Measurements from ENCODE around the gene SHF.

SHF gene

GRCh38 chr15:45166834-45167630, 20.7 kb downstream of the SHF start:
- peaks cover 25% of the 10 kb centered on the region for H3K4me1 ChIP-seq (ENCODE audit: insufficient read depth, low read length)
- peaks cover 7% of the 10 kb centered on the region; the same call in 1 of the 2 replicates for H3K36me3 ChIP-seq (ENCODE audit: insufficient read depth, low read depth, low read length)
- peak overlapping the region; percentile 84 for H3K9ac ChIP-seq (ENCODE audit: low read depth, low read length)
- H3K9me3 ChIP-seq (ENCODE audit: insufficient read depth, low read depth, low read length): no peaks in the 10 kb centered on the region
- H3K4me3 ChIP-seq (ENCODE audit: low read length): peak overlapping the region; percentile 83
- peak overlapping the region; percentile 5 for H3K27ac ChIP-seq (ENCODE audit: low read length)
- no peaks in the 10 kb centered on the region for H3K27me3 ChIP-seq (ENCODE audit: insufficient read depth, low read length)

DNA sequence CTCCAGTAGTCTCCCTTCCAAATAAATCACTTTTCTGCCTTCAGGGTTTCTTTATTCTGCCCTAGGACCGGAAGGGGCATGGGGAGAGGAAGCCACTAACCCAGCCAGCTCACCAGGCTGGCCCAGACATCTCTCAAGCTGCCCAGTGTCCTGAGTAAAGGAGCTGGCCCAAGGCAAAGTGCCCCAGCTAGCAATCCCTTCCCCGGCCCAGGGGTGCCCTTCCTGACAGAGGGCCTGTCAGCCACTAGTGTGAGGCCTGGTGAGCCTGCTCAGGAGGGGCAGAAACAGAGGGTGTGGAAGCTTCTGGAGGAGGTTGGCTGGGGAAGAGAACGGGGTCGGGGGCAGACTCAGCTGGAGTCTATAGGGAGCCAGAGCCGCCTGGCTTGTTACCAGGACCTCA, 22.2 kb downstream of the SHF start:
- Histone ChIP-seq H3K4me3 (ENCODE audit: low read length) (no peak overlapping the region), H3K27me3 (ENCODE audit: insufficient read depth, low read length) (no peaks in the 10 kb centered on the region), H3K9me3 (ENCODE audit: insufficient read depth, low read depth, low read length) (no peaks in the 10 kb centered on the region), H3K9ac (ENCODE audit: low read depth, low read length) (no peak overlapping the region), H3K27ac (ENCODE audit: low read length) (no peak overlapping the region), H3K4me1 (ENCODE audit: insufficient read depth, low read length) (peaks cover 25% of the 10 kb centered on the region), H3K36me3 (ENCODE audit: insufficient read depth, low read depth, low read length) (no peaks in the 10 kb centered on the region)

- Histone ChIP-seq H3K36me3 (ENCODE audit: insufficient read depth, low read depth, low read length) (no peaks in the 10 kb centered on the region), H3K4me3 (ENCODE audit: low read length) (no peak overlapping the region), H3K27ac (ENCODE audit: low read length) (no peak overlapping the region), H3K4me1 (ENCODE audit: insufficient read depth, low read length) (peaks cover 20% of the 10 kb centered on the region), H3K9ac (ENCODE audit: low read depth, low read length) (no peak overlapping the region), H3K9me3 (ENCODE audit: insufficient read depth, low read depth, low read length) (no peaks in the 10 kb centered on the region), H3K27me3 (ENCODE audit: insufficient read depth, low read length) (no peaks in the 10 kb centered on the region)
These were observed 22.9 kb downstream of the SHF start for GRCh38 chr15:45164914-45165313.

DNA sequence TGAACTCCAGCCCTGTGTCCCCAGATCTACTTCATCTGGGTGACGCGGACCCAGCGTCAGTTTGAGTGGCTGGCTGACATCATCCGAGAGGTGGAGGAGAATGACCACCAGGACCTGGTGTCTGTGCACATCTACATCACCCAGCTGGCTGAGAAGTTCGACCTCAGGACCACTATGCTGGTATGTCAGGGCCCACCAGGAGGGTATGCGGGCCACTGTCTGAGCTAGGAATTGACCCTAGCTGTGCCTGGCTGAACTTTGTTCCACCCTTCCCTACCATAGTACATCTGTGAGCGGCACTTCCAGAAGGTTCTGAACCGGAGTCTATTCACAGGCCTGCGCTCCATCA, 24.3 kb downstream of the SHF start:
- Histone ChIP-seq H3K4me3 (ENCODE audit: low read length) (no peak overlapping the region), H3K9me3 (ENCODE audit: insufficient read depth, low read depth, low read length) (no peaks in the 10 kb centered on the region), H3K27ac (ENCODE audit: low read length) (no peak overlapping the region), H3K27me3 (ENCODE audit: insufficient read depth, low read length) (no peaks in the 10 kb centered on the region), H3K4me1 (ENCODE audit: insufficient read depth, low read length) (peaks cover 7% of the 10 kb centered on the region), H3K9ac (ENCODE audit: low read depth, low read length) (no peak overlapping the region), H3K36me3 (ENCODE audit: insufficient read depth, low read depth, low read length) (no peaks in the 10 kb centered on the region)

- no peaks in the 10 kb centered on the region for H3K9me3 ChIP-seq (ENCODE audit: insufficient read depth, low read depth, low read length)
- no peak overlapping the region for H3K4me3 ChIP-seq (ENCODE audit: low read length)
- no peaks in the 10 kb centered on the region for H3K36me3 ChIP-seq (ENCODE audit: insufficient read depth, low read depth, low read length)
- peaks cover 9% of the 10 kb centered on the region for H3K4me1 ChIP-seq (ENCODE audit: insufficient read depth, low read length)
- no peak overlapping the region for H3K27ac ChIP-seq (ENCODE audit: low read length)
- H3K27me3 ChIP-seq (ENCODE audit: insufficient read depth, low read length): no peaks in the 10 kb centered on the region
- H3K9ac ChIP-seq (ENCODE audit: low read depth, low read length): no peak overlapping the region
These were observed 24.8 kb downstream of the SHF start for GRCh38 chr15:45162771-45163507.

- no peak overlapping the region for H3K27ac ChIP-seq (ENCODE audit: low read length)
- H3K9me3 ChIP-seq (ENCODE audit: insufficient read depth, low read depth, low read length): no peaks in the 10 kb centered on the region
- peaks cover 8% of the 10 kb centered on the region for H3K4me1 ChIP-seq (ENCODE audit: insufficient read depth, low read length)
- H3K27me3 ChIP-seq (ENCODE audit: insufficient read depth, low read length): peaks cover 3% of the 10 kb centered on the region; the same call in 1 of the 2 replicates
- H3K36me3 ChIP-seq (ENCODE audit: insufficient read depth, low read depth, low read length): no peaks in the 10 kb centered on the region
- H3K4me3 ChIP-seq (ENCODE audit: low read length): no peak overlapping the region
- no peak overlapping the region for H3K9ac ChIP-seq (ENCODE audit: low read depth, low read length)
These were observed 26.1 kb downstream of the SHF start for GRCh38 chr15:45161666-45162065.

DNA sequence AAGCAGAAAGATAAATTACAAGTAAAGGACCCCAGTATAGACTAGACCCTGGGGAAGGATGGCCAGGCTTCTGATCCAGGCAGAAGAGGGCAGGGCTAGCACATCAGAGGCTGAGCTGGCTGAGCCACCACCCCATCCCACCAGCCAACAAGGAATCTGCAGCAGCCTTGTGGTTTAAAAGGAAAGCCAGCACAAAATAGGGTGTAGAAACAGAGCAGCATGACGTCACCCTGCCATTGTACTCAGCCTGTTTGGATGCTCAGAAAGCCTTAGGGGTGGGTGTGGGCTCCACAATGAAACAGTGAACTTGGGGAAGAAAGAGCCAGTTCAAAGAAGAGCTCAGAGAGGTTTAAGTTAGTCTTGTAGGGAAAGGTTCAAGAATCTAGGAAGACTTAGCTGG, 29.8 kb downstream of the SHF start:
- no peaks in the 10 kb centered on the region for H3K9me3 ChIP-seq (ENCODE audit: insufficient read depth, low read depth, low read length)
- no peak overlapping the region for H3K9ac ChIP-seq (ENCODE audit: low read depth, low read length)
- H3K36me3 ChIP-seq (ENCODE audit: insufficient read depth, low read depth, low read length): no peaks in the 10 kb centered on the region
- no peak overlapping the region for H3K27ac ChIP-seq (ENCODE audit: low read length)
- H3K4me1 ChIP-seq (ENCODE audit: insufficient read depth, low read length): peaks cover 8% of the 10 kb centered on the region
- peaks cover 3% of the 10 kb centered on the region; the same call in 1 of the 2 replicates for H3K27me3 ChIP-seq (ENCODE audit: insufficient read depth, low read length)
- H3K4me3 ChIP-seq (ENCODE audit: low read length): 0 out of 2 replicates have a peak overlapping the region, but pooled peaks have one; percentile 16

GRCh38 chr15:45156744-45157455, 30.9 kb downstream of the SHF start:
- H3K27ac ChIP-seq (ENCODE audit: low read length): no peak overlapping the region
- H3K36me3 ChIP-seq (ENCODE audit: insufficient read depth, low read depth, low read length): no peaks in the 10 kb centered on the region
- peaks cover 3% of the 10 kb centered on the region; the same call in 1 of the 2 replicates for H3K27me3 ChIP-seq (ENCODE audit: insufficient read depth, low read length)
- no peak overlapping the region for H3K9ac ChIP-seq (ENCODE audit: low read depth, low read length)
- H3K4me1 ChIP-seq (ENCODE audit: insufficient read depth, low read length): peaks cover 8% of the 10 kb centered on the region
- H3K9me3 ChIP-seq (ENCODE audit: insufficient read depth, low read depth, low read length): no peaks in the 10 kb centered on the region
- no peak overlapping the region for H3K4me3 ChIP-seq (ENCODE audit: low read length)

GRCh38 chr15:45155739-45156138, 32.0 kb downstream of the SHF start:
- peaks cover 8% of the 10 kb centered on the region for H3K4me1 ChIP-seq (ENCODE audit: insufficient read depth, low read length)
- no peak overlapping the region for H3K4me3 ChIP-seq (ENCODE audit: low read length)
- no peaks in the 10 kb centered on the region for H3K9me3 ChIP-seq (ENCODE audit: insufficient read depth, low read depth, low read length)
- no peak overlapping the region for H3K9ac ChIP-seq (ENCODE audit: low read depth, low read length)
- H3K27me3 ChIP-seq (ENCODE audit: insufficient read depth, low read length): peaks cover 10% of the 10 kb centered on the region
- H3K36me3 ChIP-seq (ENCODE audit: insufficient read depth, low read depth, low read length): no peaks in the 10 kb centered on the region
- H3K27ac ChIP-seq (ENCODE audit: low read length): no peak overlapping the region

GRCh38 chr15:45151998-45152828, 35.6 kb downstream of the SHF start:
- Histone ChIP-seq H3K9me3 (ENCODE audit: insufficient read depth, low read depth, low read length) (no peaks in the 10 kb centered on the region), H3K27me3 (ENCODE audit: insufficient read depth, low read length) (peaks cover 10% of the 10 kb centered on the region), H3K4me3 (ENCODE audit: low read length) (no peak overlapping the region), H3K9ac (ENCODE audit: low read depth, low read length) (no peak overlapping the region), H3K36me3 (ENCODE audit: insufficient read depth, low read depth, low read length) (no peaks in the 10 kb centered on the region), H3K27ac (ENCODE audit: low read length) (no peak overlapping the region), H3K4me1 (ENCODE audit: insufficient read depth, low read length) (0 out of 2 replicates have a peak, but pooled peaks cover 3% of the 10 kb centered on the region)

DNA sequence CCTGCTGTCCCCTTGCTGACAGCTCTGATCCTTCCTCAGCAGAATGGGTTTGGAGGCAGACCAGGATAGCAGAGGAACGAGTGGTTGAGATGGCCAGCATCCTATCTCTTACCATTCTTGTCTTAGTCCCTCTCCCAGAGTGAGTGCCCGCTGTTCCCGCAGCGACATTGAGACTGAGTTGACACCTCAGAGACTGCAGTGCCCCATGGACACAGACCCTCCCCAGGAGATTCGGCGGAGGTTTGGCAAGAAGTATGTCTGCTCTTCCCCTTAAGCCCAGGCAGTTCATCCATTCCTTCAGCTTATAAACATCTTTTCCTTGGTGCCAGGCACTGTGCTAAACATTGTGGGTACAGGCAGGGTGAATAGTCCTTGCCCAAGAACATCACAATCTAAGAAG, 36.8 kb downstream of the SHF start:
- H3K4me1 ChIP-seq (ENCODE audit: insufficient read depth, low read length): no peaks in the 10 kb centered on the region
- H3K4me3 ChIP-seq (ENCODE audit: low read length): no peak overlapping the region
- H3K9ac ChIP-seq (ENCODE audit: low read depth, low read length): no peak overlapping the region
- H3K27ac ChIP-seq (ENCODE audit: low read length): no peak overlapping the region
- H3K27me3 ChIP-seq (ENCODE audit: insufficient read depth, low read length): peaks cover 8% of the 10 kb centered on the region
- no peaks in the 10 kb centered on the region for H3K9me3 ChIP-seq (ENCODE audit: insufficient read depth, low read depth, low read length)
- no peaks in the 10 kb centered on the region for H3K36me3 ChIP-seq (ENCODE audit: insufficient read depth, low read depth, low read length)

All from iPS-20b (cell line).